Spleen (tissue), 7 donors: ENCODE data around the gene ORAI3.

ENCODE experiments used
- CTCF ChIP-seq, 11 experiments: fragments of 200-600 bp in 7 of 11; fragments of 450-650 bp in 4 of 11; sonication (generic) in 4 of 11; IDR thresholded peaks in 8 of 11; conservative IDR thresholded peaks in 3 of 11; 1 replicate in 7 of 11; 2 replicates in 4 of 11; pipeline versions ENCODE4 v1.4.0 to v1.8.0; 2016 to 2021; ENCODE audit warnings: antibody characterized with exemption in 11 of 11, inconsistent platforms in 4 of 11, mild to moderate bottlenecking in 1 of 11
- POLR2A ChIP-seq, 3 donors: fragments of 450-650 bp; IDR thresholded peaks; one replicate each; pipeline ENCODE4 v1.5.1; 2017; ENCODE audit warnings: antibody characterized with exemption in 3 of 3, mild to moderate bottlenecking in 1 of 3
- POLR2AphosphoS5 ChIP-seq, 3 donors: sonication (generic); formaldehyde crosslinking; IDR thresholded peaks; one replicate each; pipeline ENCODE4 v1.5.1; 2017; ENCODE audit warnings: antibody characterized with exemption in 3 of 3
- donor health status: DM: no; HTN: no; CAD: no; lungs with moderate emphysema.
- donor health status: DM: no; HTN: no; CAD: no.
- donor health status: DM: no; HTN: no; CAD: no.

GRCh38 chr16:30901201-30902028, 47.5 kb upstream of the ORAI3 start:
- TF ChIP-seq CTCF (IDR thresholded peaks at IDR 0.05 in 8 of 11, conservative IDR thresholded peaks at IDR 0.05 in 3 of 11): no peak
- no peak for TF ChIP-seq POLR2A (IDR thresholded peaks at IDR 0.05)
- no peak for TF ChIP-seq POLR2AphosphoS5 (IDR thresholded peaks at IDR 0.05)
